Glutamatergic neuron (in vitro differentiated cells): ENCODE data around the gene EFHB. TPM values are rescaled to one million over a fixed set of nuclear protein-coding genes. Genes with fewer than 3 reads are reported as not detected.

ENCODE experiments used
- total RNA-seq: library from RNA; stranded (reverse); fragmentation: NEBNext Ultra II Directional; extraction: Animal tissue kit (Norgen Biotek cat#: 25700); gene quantifications from one replicate; pipeline ENCODE4 v1.2.1, GENCODE V29; 2021; ENCODE audit not compliant: unreplicated experiment

The EFHB gene
- total RNA-seq, 1 donor from 2014 or later: 0.76 TPM

Other genes starting within 250 kb of the EFHB start
- 81.8 TPM for gene RAB5A, start 12.9 kb upstream of the EFHB start, total RNA-seq
- gene PP2D1, start 78.0 kb upstream of the EFHB start, total RNA-seq: not detected
- gene KAT2B, start 106.2 kb upstream of the EFHB start, total RNA-seq: 13.6 TPM